Measurements from ENCODE around the gene PMEL. TPM values are rescaled to one million over a fixed set of nuclear protein-coding genes. Genes with fewer than 3 reads are reported as not detected.

PMEL gene
- total RNA-seq, 2 experiments from 2014 or later: not detected

- Histone ChIP-seq H3K4me1 (ENCODE audit: insufficient read depth, low read length) (no peaks in the 10 kb centered on the region), H3K27ac (ENCODE audit: low read depth in 1 of 2, low read length in 2 of 2) (no peak overlapping the region), H3K4me3 (ENCODE audit: low read length) (no peak overlapping the region), H3K27me3 (ENCODE audit: control insufficient read depth in 1 of 2, insufficient read depth in 2 of 2, low read length in 2 of 2) (no peaks in the 10 kb centered on the region), H3K9me3 (ENCODE audit: control insufficient read depth in 1 of 2, insufficient read depth in 1 of 2, low read length in 2 of 2) (no peaks in the 10 kb centered on the region), H3K36me3 (ENCODE audit: insufficient read depth, low read length) (peaks cover 59% of the 10 kb centered on the region)
- ChIA-PET POLR2A (interaction anchor here (1.3 to 2.2 kb wide), 3 partner anchors 11 to 22 kb away, joined by 3 to 14 read pairs (median 4); partner anchors contain the start of gene RAB5B), CTCF (interaction anchor here (1.2 to 4.7 kb wide), 2 partner anchors 11 to 56 kb away, joined by 3 to 20 read pairs; partner anchors contain the start of gene RPS26)
- no peak for ATAC-seq (ENCODE audit: poor library complexity)
- H3K27me3 Mint-ChIP-seq: no peaks in the 10 kb centered on the region
- H3K27ac Mint-ChIP-seq: no peak overlapping the region
- intact Hi-C loops (cut with DNase I, micrococcal nuclease): no loop called here
- H3K9me3 Mint-ChIP-seq: no peaks in the 10 kb centered on the region
- no peak overlapping the region for H3K4me3 Mint-ChIP-seq
- no peak for TF ChIP-seq CTCF (IDR thresholded peaks at IDR 0.05)
- peaks cover 11% of the 10 kb centered on the region for H3K4me1 Mint-ChIP-seq (ENCODE audit: low read depth)
- peaks cover 66% of the 10 kb centered on the region for H3K36me3 Mint-ChIP-seq (ENCODE audit: low read depth)
- no peak for DNase-seq
These were observed 19.5 kb upstream of the PMEL start for GRCh38 chr12:55985341-55985740.

- Histone ChIP-seq H3K4me3 (ENCODE audit: low read length) (no peak overlapping the region), H3K4me1 (ENCODE audit: insufficient read depth, low read length) (no peaks in the 10 kb centered on the region), H3K27ac (ENCODE audit: low read depth in 1 of 2, low read length in 2 of 2) (no peak overlapping the region), H3K27me3 (ENCODE audit: control insufficient read depth in 1 of 2, insufficient read depth in 2 of 2, low read length in 2 of 2) (no peaks in the 10 kb centered on the region), H3K36me3 (ENCODE audit: insufficient read depth, low read length) (peaks cover 58% of the 10 kb centered on the region), H3K9me3 (ENCODE audit: control insufficient read depth in 1 of 2, insufficient read depth in 1 of 2, low read length in 2 of 2) (no peaks in the 10 kb centered on the region)
- H3K27ac Mint-ChIP-seq: no peak overlapping the region
- no peak for ATAC-seq (ENCODE audit: poor library complexity)
- H3K4me3 Mint-ChIP-seq: no peak overlapping the region
- H3K27me3 Mint-ChIP-seq: no peaks in the 10 kb centered on the region
- CTCF ChIA-PET: interaction anchor here (0.6 to 4.7 kb wide), 3 partner anchors 11 to 588 kb away, joined by 3 to 20 read pairs (median 3); partner anchors contain the start of gene RPS26
- H3K4me1 Mint-ChIP-seq (ENCODE audit: low read depth): peaks cover 13% of the 10 kb centered on the region
- intact Hi-C loops (cut with DNase I, micrococcal nuclease): no loop called here
- H3K36me3 Mint-ChIP-seq (ENCODE audit: low read depth): peaks cover 66% of the 10 kb centered on the region
- POLR2A ChIA-PET: interaction anchor here (0.5 to 2.2 kb wide), 4 partner anchors 10 to 50 kb away, joined by 3 to 14 read pairs (median 4); partner anchors contain the start of gene RAB5B
- DNase-seq: no peak
- no peaks in the 10 kb centered on the region for H3K9me3 Mint-ChIP-seq
- TF ChIP-seq CTCF (IDR thresholded peaks at IDR 0.05): no peak
These were observed 19.0 kb upstream of the PMEL start for GRCh38 chr12:55984861-55985260.

GRCh38 chr12:55983232-55983842, 17.5 kb upstream of the PMEL start:
- ChIA-PET CTCF (interaction anchor here (4.7 kb wide), 1 partner anchor 13 kb away, joined by 20 read pairs; no protein-coding TSS in a partner anchor), POLR2A (interaction anchor here (1.7 to 2.2 kb wide), 2 partner anchors 9 to 10 kb away, joined by 10 to 14 read pairs; partner anchors contain the start of gene RAB5B)
- Histone ChIP-seq H3K36me3 (ENCODE audit: insufficient read depth, low read length) (peaks cover 58% of the 10 kb centered on the region), H3K4me1 (ENCODE audit: insufficient read depth, low read length) (no peaks in the 10 kb centered on the region), H3K4me3 (ENCODE audit: low read length) (no peak overlapping the region), H3K9me3 (ENCODE audit: control insufficient read depth in 1 of 2, insufficient read depth in 1 of 2, low read length in 2 of 2) (no peaks in the 10 kb centered on the region), H3K27ac (ENCODE audit: low read depth in 1 of 2, low read length in 2 of 2) (no peak overlapping the region), H3K27me3 (ENCODE audit: control insufficient read depth in 1 of 2, insufficient read depth in 2 of 2, low read length in 2 of 2) (no peaks in the 10 kb centered on the region)
- no peak for TF ChIP-seq CTCF (IDR thresholded peaks at IDR 0.05)
- Mint-ChIP-seq H3K4me1 (ENCODE audit: low read depth) (peaks cover 23% of the 10 kb centered on the region), H3K36me3 (ENCODE audit: low read depth) (peaks cover 64% of the 10 kb centered on the region), H3K27me3 (no peaks in the 10 kb centered on the region), H3K4me3 (no peak overlapping the region), H3K27ac (no peak overlapping the region), H3K9me3 (no peaks in the 10 kb centered on the region)
- no peak for ATAC-seq (ENCODE audit: poor library complexity)
- intact Hi-C loops (cut with DNase I, micrococcal nuclease): no loop called here
- DNase-seq: no peak

All from CD4-positive, alpha-beta T cell (primary cell).